ENCODE measurements around the gene HSPBAP1.

The HSPBAP1 gene

GRCh38 chr3:122797291-122797690 lies 3.7 kb upstream of the HSPBAP1 start:
- no peak overlapping the region for H3K4me3 ChIP-seq (ENCODE audit: low read depth, low read length)
- in situ Hi-C loops (cut with HindIII; ENCODE audit: low sequenced_read_pairs) = no loop called here

GRCh38 chr3:122795674-122796195 lies 2.1 kb upstream of the HSPBAP1 start:
- no peak for TF ChIP-seq CTCF (IDR thresholded peaks at IDR 0.05; ENCODE audit: low read depth, low read length)
- peak overlapping the region; percentile 76 for H3K4me3 ChIP-seq (ENCODE audit: low read depth, low read length)
- in situ Hi-C loops (cut with HindIII; ENCODE audit: low sequenced_read_pairs) = no loop called here
- DNase-seq (ENCODE audit: low read depth, low spot score) = peak; percentile 19

More at GRCh38 chr3:122797291-122797690, 3.7 kb upstream of the HSPBAP1 start:
- no peak for TF ChIP-seq CTCF (IDR thresholded peaks at IDR 0.05; ENCODE audit: low read depth, low read length)
- no peak for DNase-seq (ENCODE audit: low read depth, low spot score)

GRCh38 chr3:122794779-122795673 lies 1.4 kb upstream of the HSPBAP1 start, which contains the start of gene SLC49A4:
SLC49A4 (plus strand) TSS chr3:122795069; CDS start chr3:122795193, 124 bp downstream.
- H3K4me3 ChIP-seq (ENCODE audit: low read depth, low read length) = peak within 1 kb of the TSS; percentile 76
- peak; percentile 75 for DNase-seq (ENCODE audit: low read depth, low spot score)
- in situ Hi-C loops (cut with HindIII; ENCODE audit: low sequenced_read_pairs) = no loop called here
- TF ChIP-seq CTCF (IDR thresholded peaks at IDR 0.05; ENCODE audit: low read depth, low read length) = no peak

GRCh38 chr3:122794483-122794778 lies 800 bp upstream of the HSPBAP1 start:
- in situ Hi-C loops (cut with HindIII; ENCODE audit: low sequenced_read_pairs) = no loop called here
- no peak for TF ChIP-seq CTCF (IDR thresholded peaks at IDR 0.05; ENCODE audit: low read depth, low read length)
- H3K4me3 ChIP-seq (ENCODE audit: low read depth, low read length) = peak overlapping the region; percentile 76
- DNase-seq (ENCODE audit: low read depth, low spot score) = peak; percentile 72

- H3K4me3 ChIP-seq (ENCODE audit: low read depth, low read length) = no peak overlapping the region
- TF ChIP-seq CTCF (IDR thresholded peaks at IDR 0.05; ENCODE audit: low read depth, low read length) = no peak
- DNase-seq (ENCODE audit: low read depth, low spot score) = no peak
- in situ Hi-C loops (cut with HindIII; ENCODE audit: low sequenced_read_pairs) = no loop called here
Observed at GRCh38 chr3:122789585-122790273, 3.9 kb downstream of the HSPBAP1 start.

GRCh38 chr3:122787872-122788271 lies 5.8 kb downstream of the HSPBAP1 start:
- no peak for TF ChIP-seq CTCF (IDR thresholded peaks at IDR 0.05; ENCODE audit: low read depth, low read length)
- H3K4me3 ChIP-seq (ENCODE audit: low read depth, low read length) = no peak overlapping the region
- no peak for DNase-seq (ENCODE audit: low read depth, low spot score)
- in situ Hi-C loops (cut with HindIII; ENCODE audit: low sequenced_read_pairs) = no loop called here

Data from astrocyte of the spinal cord (primary cell).